ENCODE data around the gene SURF6. TPM values are rescaled to one million over a fixed set of nuclear protein-coding genes. Genes with fewer than 3 reads are reported as not detected.
A peak's percentile ranks its signal among the peaks of the same experiment; 100 is the strongest.
"Not testable (repeated sequence)": the region's sequence is repeated elsewhere in the genome, so short reads cannot be mapped to it uniquely, and the experiment has no call there.

The SURF6 gene
- total and polyA plus RNA-seq, 8 donors, result 10.9 to 31.4 (median 25.7) TPM

GRCh38 chr9:133331641-133332380 lies 4.2 kb downstream of the SURF6 start:
- intact Hi-C loops (cut with DNase I), result no loop called here
- DNase-seq (peak in 1 of 4 donors; percentile 75), ATAC-seq (no peak)

GRCh38 chr9:133331221-133331620 lies 4.8 kb downstream of the SURF6 start:
- ATAC-seq, result no peak
- H3K27ac ChIP-seq, result no peak overlapping the region
- intact Hi-C loops (cut with DNase I), result no loop called here

More at GRCh38 chr9:133331641-133332380, 4.2 kb downstream of the SURF6 start:
- Histone ChIP-seq H3K9me3 (no peaks in the 10 kb centered on the region), H3K4me1 (peaks cover 14 to 20% of the 10 kb centered on the region in 2 donors), H3K27me3 (no peaks in the 10 kb centered on the region), H3K27ac (no peak overlapping the region), H3K4me3 (no peak overlapping the region), H3K36me3 (peaks cover 0 to 47% of the 10 kb centered on the region in 2 donors)
- TF ChIP-seq, protein P1, sequence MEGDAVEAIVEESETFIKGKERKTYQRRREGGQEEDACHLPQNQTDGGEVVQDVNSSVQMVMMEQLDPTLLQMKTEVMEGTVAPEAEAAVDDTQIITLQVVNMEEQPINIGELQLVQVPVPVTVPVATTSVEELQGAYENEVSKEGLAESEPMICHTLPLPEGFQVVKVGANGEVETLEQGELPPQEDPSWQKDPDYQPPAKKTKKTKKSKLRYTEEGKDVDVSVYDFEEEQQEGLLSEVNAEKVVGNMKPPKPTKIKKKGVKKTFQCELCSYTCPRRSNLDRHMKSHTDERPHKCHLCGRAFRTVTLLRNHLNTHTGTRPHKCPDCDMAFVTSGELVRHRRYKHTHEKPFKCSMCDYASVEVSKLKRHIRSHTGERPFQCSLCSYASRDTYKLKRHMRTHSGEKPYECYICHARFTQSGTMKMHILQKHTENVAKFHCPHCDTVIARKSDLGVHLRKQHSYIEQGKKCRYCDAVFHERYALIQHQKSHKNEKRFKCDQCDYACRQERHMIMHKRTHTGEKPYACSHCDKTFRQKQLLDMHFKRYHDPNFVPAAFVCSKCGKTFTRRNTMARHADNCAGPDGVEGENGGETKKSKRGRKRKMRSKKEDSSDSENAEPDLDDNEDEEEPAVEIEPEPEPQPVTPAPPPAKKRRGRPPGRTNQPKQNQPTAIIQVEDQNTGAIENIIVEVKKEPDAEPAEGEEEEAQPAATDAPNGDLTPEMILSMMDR (IDR thresholded peaks at IDR 0.05), result no peak

GRCh38 chr9:133329306-133330156 lies 6.5 kb downstream of the SURF6 start:
- not testable (repeated sequence) for H3K4me1 ChIP-seq, H3K4me3 ChIP-seq, H3K27me3 ChIP-seq, ATAC-seq, H3K9me3 ChIP-seq, H3K27ac ChIP-seq
- TF ChIP-seq, protein P1 (IDR thresholded peaks at IDR 0.05), result peak; percentile 52 to 57
- H3K36me3 ChIP-seq, result peaks cover 0 to 47% of the 10 kb centered on the region in 2 donors
- intact Hi-C loops (cut with DNase I), result loop anchor here in 1 of 2 donors (5.0 kb wide), 1 partner anchor 142 kb away; no protein-coding TSS in a partner anchor
- peak in 1 of 4 donors; percentile 64 for DNase-seq

More at GRCh38 chr9:133331221-133331620, 4.8 kb downstream of the SURF6 start:
- Histone ChIP-seq H3K27me3 (no peaks in the 10 kb centered on the region), H3K4me3 (no peak overlapping the region), H3K36me3 (peaks cover 0 to 47% of the 10 kb centered on the region in 2 donors), H3K4me1 (peaks cover 10 to 15% of the 10 kb centered on the region in 2 donors), H3K9me3 (no peaks in the 10 kb centered on the region)
- DNase-seq, result peak in 1 of 4 donors; percentile 50
- TF ChIP-seq, protein P1 (IDR thresholded peaks at IDR 0.05), result no peak

GRCh38 chr9:133327834-133328484 lies 8.0 kb downstream of the SURF6 start:
- Histone ChIP-seq H3K9me3 (no peaks in the 10 kb centered on the region), H3K4me3 (no peak overlapping the region), H3K27ac (no peak overlapping the region), H3K4me1 (no peaks in the 10 kb centered on the region), H3K27me3 (peaks cover 0 to 1% of the 10 kb centered on the region in 2 donors), H3K36me3 (peaks cover 0 to 32% of the 10 kb centered on the region in 2 donors)
- no peak for ATAC-seq
- TF ChIP-seq, protein P1 (IDR thresholded peaks at IDR 0.05), result no peak
- DNase-seq, result no peak
- intact Hi-C loops (cut with DNase I), result loop anchor here in 1 of 2 donors (5.0 kb wide), 1 partner anchor 141 kb away; no protein-coding TSS in a partner anchor

DNA sequence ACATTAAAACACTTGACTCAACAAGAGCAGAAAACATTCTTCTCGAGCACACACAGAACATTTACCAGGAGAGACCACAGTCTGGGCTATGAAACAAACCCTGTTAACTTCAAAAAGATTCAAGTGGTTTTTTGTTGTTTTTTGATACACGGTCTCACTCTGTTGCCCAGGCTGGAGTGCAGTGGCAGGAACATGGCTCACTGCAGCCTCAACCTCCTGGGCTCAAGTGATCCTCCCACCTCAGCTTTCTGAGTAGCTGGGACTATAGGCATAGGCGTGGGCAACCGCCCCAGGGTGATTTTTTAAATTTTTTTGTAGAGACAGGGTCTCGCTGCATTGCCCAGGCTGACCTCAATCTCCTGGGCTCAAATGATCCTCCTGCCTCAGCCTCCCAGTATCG lies 9.0 kb downstream of the SURF6 start:
- not testable (repeated sequence) for H3K27me3 ChIP-seq, H3K9me3 ChIP-seq, H3K4me3 ChIP-seq, H3K4me1 ChIP-seq, H3K27ac ChIP-seq
- ATAC-seq, result peak; percentile 38
- DNase-seq, result peak in 1 of 4 donors; percentile 19
- intact Hi-C loops (cut with DNase I), result loop anchor here in 1 of 2 donors (5.0 kb wide), 1 partner anchor 140 kb away; no protein-coding TSS in a partner anchor
- H3K36me3 ChIP-seq, result peaks cover 0 to 23% of the 10 kb centered on the region in 2 donors
